H1 (cell line): ENCODE measurements around the gene TET2. TPM values are rescaled to one million over a fixed set of nuclear protein-coding genes. Genes with fewer than 3 reads are reported as not detected.

ENCODE experiments used
- CTCF ChIA-PET: fragments of 300-600 bp; sonication (Branson Sonifier 250); formaldehyde crosslinking; loops from one replicate; lab custom pipeline; 2021; ENCODE audit not compliant: partially characterized antibody; lab: Charles Lee
- POLR2A ChIA-PET: fragments of 300-600 bp; sonication (Branson Sonifier 250); formaldehyde crosslinking; loops from one replicate; lab custom pipeline; 2021; ENCODE audit warnings: inconsistent platforms; ENCODE audit not compliant: partially characterized antibody; lab: Charles Lee
- DNase-seq, 2 experiments: peaks; one replicate each; pipeline versions ENCODE4 v3.0.0 to v3.0.0-alpha.2; 2010 to 2022; ENCODE audit warnings: low spot score in 2 of 2, low read depth in 1 of 2, mixed read lengths in 1 of 2
- FAIRE-seq: peaks from 2 replicates; lab custom pipeline; 2011; peaks lifted over from hg19 to GRCh38; lab: Jason Lieb, UNC
- H2AFZ ChIP-seq: 2 replicates; pipeline ENCODE4 v1.8.1; 2012; ENCODE audit warnings: low read length, inconsistent platforms
- H2AK5ac ChIP-seq: 2 replicates; pipeline ENCODE4 v1.6.1; 2013; ENCODE audit warnings: low read depth, low read length
- H2BK120ac ChIP-seq: replicated peaks from 2 replicates; pipeline ENCODE3; 2013; ENCODE audit warnings: low read depth, low read length, inconsistent platforms
- H2BK12ac ChIP-seq: 2 replicates; pipeline ENCODE4 v1.6.1; 2013; ENCODE audit warnings: low read depth, low read length
- H2BK15ac ChIP-seq: 2 replicates; pipeline ENCODE4 v1.6.1; 2013; ENCODE audit warnings: low read length
- H2BK20ac ChIP-seq: 2 replicates; pipeline ENCODE4 v1.6.1; 2013; ENCODE audit warnings: low read length
- H2BK5ac ChIP-seq: 2 replicates; pipeline ENCODE4 v1.6.1; 2013; ENCODE audit warnings: low read depth, low read length
- H3K14ac ChIP-seq: 2 replicates; pipeline ENCODE4 v1.6.1; 2013; ENCODE audit warnings: inconsistent platforms; ENCODE audit not compliant: insufficient read length
- H3K18ac ChIP-seq: 2 replicates; pipeline ENCODE4 v1.6.1; 2013; ENCODE audit warnings: low read length; ENCODE audit errors: extremely low read depth
- H3K23ac ChIP-seq: 2 replicates; pipeline ENCODE4 v1.6.1; 2013; ENCODE audit warnings: inconsistent platforms; ENCODE audit not compliant: insufficient read length
- H3K23me2 ChIP-seq: 2 replicates; pipeline ENCODE4 v1.6.1; 2013; ENCODE audit warnings: low read depth, low read length
- H3K27ac ChIP-seq: 2 replicates; pipeline ENCODE4 v1.6.1; 2011; ENCODE audit warnings: low read depth, low read length, inconsistent platforms
- H3K27me3 ChIP-seq, 4 experiments: replicated peaks in 1 of 4; 1 replicate in 1 of 4; 2 replicates in 3 of 4; pipeline versions ENCODE4 v1.6.1 to v1.8.1; 2011 to 2013; ENCODE audit warnings: low read length in 3 of 4, mild to moderate bottlenecking in 3 of 4, inconsistent platforms in 2 of 4, mixed read lengths in 2 of 4, moderate library complexity in 1 of 4; ENCODE audit not compliant: control insufficient read depth in 3 of 4, insufficient read depth in 3 of 4; ENCODE audit errors: extremely low read depth in 1 of 4
- H3K36me3 ChIP-seq, 4 experiments: 2 replicates each; pipeline versions ENCODE4 v1.6.1 to v1.8.1; 2011 to 2013; ENCODE audit warnings: mild to moderate bottlenecking in 4 of 4, low read length in 3 of 4, moderate library complexity in 2 of 4, control low read depth in 1 of 4, inconsistent platforms in 1 of 4; ENCODE audit not compliant: insufficient read depth in 4 of 4, control insufficient read depth in 2 of 4
- H3K4ac ChIP-seq: replicated peaks from 2 replicates; pipeline ENCODE3; 2013; ENCODE audit warnings: low read length, low read depth, mixed read lengths, inconsistent platforms; ENCODE audit not compliant: insufficient read length
- H3K4me1 ChIP-seq, 4 experiments: replicated peaks in 1 of 4; 1 replicate in 1 of 4; 2 replicates in 3 of 4; pipeline versions ENCODE4 v1.6.1 to v1.8.1; 2011 to 2013; ENCODE audit warnings: low read length in 3 of 4, inconsistent platforms in 2 of 4, mixed read lengths in 1 of 4; ENCODE audit not compliant: insufficient read depth in 4 of 4, control insufficient read depth in 3 of 4
- H3K4me2 ChIP-seq, 2 experiments: 2 replicates each; pipeline versions ENCODE4 v1.6.1 to v1.8.1; 2011 to 2013; ENCODE audit warnings: low read depth in 2 of 2, low read length in 2 of 2, control low read depth in 1 of 2, inconsistent platforms in 1 of 2, mild to moderate bottlenecking in 1 of 2; ENCODE audit not compliant: insufficient read depth in 1 of 2
- H3K4me3 ChIP-seq, 4 experiments: fragments of 200-600, 300-600 bp in 1 of 4; sonication (generic), shearing (Covaris generic), sonication (Bioruptor Twin) in 1 of 4; 2 replicates each; pipeline versions ENCODE4 v1.5.1 to v1.8.1; 2011 to 2016; ENCODE audit warnings: low read length in 4 of 4, low read depth in 3 of 4, control low read depth in 2 of 4, inconsistent platforms in 2 of 4, mild to moderate bottlenecking in 2 of 4, mixed read lengths in 1 of 4, moderate library complexity in 1 of 4; ENCODE audit not compliant: insufficient read depth in 2 of 4; ENCODE audit errors: extremely low read depth in 1 of 4
- H3K56ac ChIP-seq: replicated peaks from 2 replicates; pipeline ENCODE3; 2013; ENCODE audit warnings: low read depth, mild to moderate bottlenecking, mixed read lengths, low read length, inconsistent platforms; ENCODE audit not compliant: insufficient read length
- H3K79me1 ChIP-seq: 2 replicates; pipeline ENCODE4 v1.6.1; 2013; ENCODE audit warnings: low read depth, low read length, control low read depth
- H3K79me2 ChIP-seq, 2 experiments: 2 replicates each; pipeline versions ENCODE4 v1.6.1 to v1.8.1; 2012 to 2013; ENCODE audit warnings: low read length in 2 of 2, mild to moderate bottlenecking in 2 of 2, inconsistent platforms in 1 of 2; ENCODE audit not compliant: insufficient read depth in 2 of 2, control insufficient read depth in 1 of 2
- H3K9ac ChIP-seq, 4 experiments: replicated peaks in 1 of 4; 1 replicate in 1 of 4; 2 replicates in 3 of 4; pipeline versions ENCODE4 v1.6.1 to v1.8.1; 2011 to 2013; ENCODE audit warnings: low read depth in 3 of 4, low read length in 3 of 4, control low read depth in 2 of 4, mild to moderate bottlenecking in 2 of 4, moderate library complexity in 2 of 4, inconsistent platforms in 1 of 4; ENCODE audit errors: extremely low read depth in 1 of 4
- H3K9me3 ChIP-seq, 2 experiments: 2 replicates each; pipeline versions ENCODE4 v1.6.1 to v1.8.1; 2012 to 2013; ENCODE audit warnings: mild to moderate bottlenecking in 2 of 2, moderate library complexity in 2 of 2, control low read depth in 1 of 2, inconsistent platforms in 1 of 2, low read depth in 1 of 2, low read length in 1 of 2, mixed read lengths in 1 of 2; ENCODE audit not compliant: insufficient read depth in 2 of 2
- H4K20me1 ChIP-seq, 2 experiments: replicated peaks in 1 of 2; 2 replicates each; pipeline versions ENCODE3 to v1.8.1; 2011 to 2013; ENCODE audit warnings: inconsistent platforms in 2 of 2, low read length in 2 of 2, mild to moderate bottlenecking in 1 of 2; ENCODE audit not compliant: insufficient read depth in 2 of 2, control insufficient read depth in 1 of 2
- H4K5ac ChIP-seq: 2 replicates; pipeline ENCODE4 v1.6.1; 2013; ENCODE audit warnings: low read length, low read depth, mixed read lengths, inconsistent platforms; ENCODE audit not compliant: insufficient read length
- H4K8ac ChIP-seq: 2 replicates; pipeline ENCODE4 v1.8.0; 2013; ENCODE audit warnings: mild to moderate bottlenecking, moderate library complexity, low read length, inconsistent platforms; ENCODE audit not compliant: insufficient read depth; ENCODE audit errors: extremely low read depth
- H4K91ac ChIP-seq: replicated peaks from 2 replicates; pipeline ENCODE3; 2013; ENCODE audit warnings: low read length, mixed read lengths, inconsistent platforms; ENCODE audit not compliant: insufficient read length
- BACH1 ChIP-seq: IDR thresholded peaks from 2 replicates; pipeline ENCODE4 v1.6.1; 2012; ENCODE audit warnings: low read length, improper control_type of control experiment
- CBX5 ChIP-seq: fragments of 300-800, 300-1000 bp; sonication (generic); IDR thresholded peaks from 2 replicates; pipeline ENCODE4 v1.7.1; 2016; ENCODE audit warnings: antibody characterized with exemption, low read length, low read depth
- EP300 ChIP-seq, 2 experiments: IDR thresholded peaks; 1 replicate in 1 of 2; 2 replicates in 1 of 2; pipeline ENCODE4 v1.6.1; 2011 to 2012; ENCODE audit warnings: low read depth in 2 of 2, low read length in 2 of 2, mild to moderate bottlenecking in 2 of 2, borderline replicate concordance in 1 of 2, inconsistent platforms in 1 of 2, moderate library complexity in 1 of 2
- FOSL1 ChIP-seq: IDR thresholded peaks from 2 replicates; pipeline ENCODE4 v1.6.1; 2011; ENCODE audit warnings: mild to moderate bottlenecking, low read depth, low read length, moderate library complexity; ENCODE audit not compliant: insufficient read depth
- GABPA ChIP-seq: IDR thresholded peaks from 2 replicates; pipeline ENCODE4 v1.6.1; 2011; ENCODE audit warnings: mild to moderate bottlenecking, low read length, moderate library complexity, borderline replicate concordance; ENCODE audit not compliant: insufficient read depth
- KDM1A ChIP-seq: fragments of 200-600, 300-600 bp; sonication (generic); IDR thresholded peaks from 2 replicates; pipeline ENCODE4 v1.7.1; 2016; ENCODE audit warnings: mild to moderate bottlenecking, low read length, borderline replicate concordance
- KDM4A ChIP-seq: IDR thresholded peaks from one replicate; pipeline ENCODE4 v1.7.1; 2012; ENCODE audit warnings: low read depth, mild to moderate bottlenecking, moderate library complexity, low read length, inconsistent platforms; ENCODE audit not compliant: severe bottlenecking
- POLR2A ChIP-seq, 2 experiments: IDR thresholded peaks; 1 replicate in 1 of 2; 2 replicates in 1 of 2; pipeline ENCODE4 v1.6.1; 2011; ENCODE audit warnings: low read depth in 2 of 2, low read length in 2 of 2, mild to moderate bottlenecking in 2 of 2; ENCODE audit errors: control extremely low read depth in 1 of 2
- POLR2AphosphoS5 ChIP-seq: IDR thresholded peaks from 2 replicates; pipeline ENCODE4 v1.6.1; 2011; ENCODE audit warnings: low read depth, low read length
- RXRA ChIP-seq: IDR thresholded peaks from 2 replicates; pipeline ENCODE4 v1.6.1; 2011; ENCODE audit warnings: low read depth, mild to moderate bottlenecking, low read length, moderate library complexity; ENCODE audit not compliant: insufficient read depth
- SP4 ChIP-seq: IDR thresholded peaks from 2 replicates; pipeline ENCODE4 v1.6.1; 2012; ENCODE audit warnings: low read length, inconsistent platforms
- TAF1 ChIP-seq: IDR thresholded peaks from 2 replicates; pipeline ENCODE4 v1.6.1; 2011; ENCODE audit warnings: mild to moderate bottlenecking, low read depth, low read length
- TAF7 ChIP-seq: optimal IDR thresholded peaks from 2 replicates; pipeline ENCODE3; 2011; ENCODE audit warnings: low read depth, mild to moderate bottlenecking, inconsistent platforms, low read length, moderate library complexity, borderline replicate concordance
- WGBS, 2 experiments: shearing (Covaris generic) in 1 of 2; methylation state at CpG; one replicate each; pipeline versions ENCODE4 v1.1.6 to v1.1.7; 2013 to 2015; ENCODE audit warnings: low lambda C conversion rate in 2 of 2, mixed read lengths in 2 of 2, inconsistent platforms in 1 of 2, low coverage in 1 of 2, missing lambda C conversion rate in 1 of 2; ENCODE audit not compliant: insufficient replicate concordance in 2 of 2, insufficient coverage in 1 of 2, insufficient read length in 1 of 2; ENCODE audit errors: extremely low coverage in 1 of 2, missing lambda C conversion rate in 1 of 2; 5-methylcytosine and 5-hydroxymethylcytosine counted together
- polyA plus RNA-seq, 7 experiments: library from polyadenylated mRNA; depleted of rRNA in 3 of 7; stranded (reverse) in 5 of 7; unstranded in 2 of 7; fragments of >200 nt in 5 of 7; fragments of 200-250 nt in 2 of 7; gene quantifications; 1 replicate in 5 of 7; 2 replicates in 1 of 7; 4 replicates in 1 of 7; pipeline versions ENCODE4 v1.2.1 to v1.2.3, GENCODE V29; 2011 to 2013; ENCODE audit warnings: missing spikeins in 2 of 7, mixed read lengths in 2 of 7
- total RNA-seq: library from RNA; stranded (reverse); fragmentation: NEBNext Ultra II Directional; extraction: Animal tissue kit (Norgen Biotek cat#: 25700); gene quantifications from 2 replicates; pipeline ENCODE4 v1.2.1, GENCODE V29; 2021
- TF ChIP-seq, protein P1 (sequence below): IDR thresholded peaks from 2 replicates; pipeline ENCODE4 v1.6.1; 2011; ENCODE audit warnings: low read length, improper control_type of control experiment

TET2 gene
- total and polyA plus RNA-seq, 2 of the 8 experiments (the other 6 are each of a cell fraction or from before 2014, with no cell fraction given): 1.0 to 2.6 TPM

- Histone ChIP-seq H3K56ac (no peak overlapping the region), H4K20me1 (no peaks in the 10 kb centered on the region), H2BK20ac (no peak overlapping the region), H3K23me2 (no peaks in the 10 kb centered on the region), H3K4me1 (no peaks in the 10 kb centered on the region), H3K23ac (no peak overlapping the region), H2AK5ac (no peak overlapping the region), H4K91ac (no peak overlapping the region), H2BK120ac (no peak overlapping the region), H3K27ac (no peak overlapping the region), H3K14ac (no peak overlapping the region), H3K27me3 (no peaks in the 10 kb centered on the region), H2BK15ac (no peak overlapping the region), H3K9me3 (no peaks in the 10 kb centered on the region), H4K5ac (no peak overlapping the region), H3K4me2 (no peak overlapping the region), H3K36me3 (no peaks in the 10 kb centered on the region), H3K79me1 (no peaks in the 10 kb centered on the region), H4K8ac (no peak overlapping the region), H2AFZ (no peak overlapping the region), H3K79me2 (no peaks in the 10 kb centered on the region), H3K4ac (no peak overlapping the region), H2BK5ac (no peak overlapping the region), H3K9ac (no peak overlapping the region), H2BK12ac (no peak overlapping the region), H3K4me3 (no peak overlapping the region), H3K18ac (no peak overlapping the region)
- POLR2A ChIA-PET: no interaction called here
- TF ChIP-seq FOSL1 (no peak), POLR2AphosphoS5 (no peak), RXRA (no peak), GABPA (no peak), SP4 (no peak), CBX5 (no peak), POLR2A (IDR thresholded peaks at IDR 0.05; ENCODE audit: control extremely low read depth in 1 of 2, low read depth in 2 of 2, low read length in 2 of 2) (no peak), TAF7 (no peak), EP300 (IDR thresholded peaks at IDR 0.05; ENCODE audit: borderline replicate concordance in 1 of 2, low read depth in 2 of 2, low read length in 2 of 2) (no peak), TAF1 (no peak), KDM1A (no peak), BACH1 (no peak), KDM4A (no peak)
- TF ChIP-seq, protein P1, sequence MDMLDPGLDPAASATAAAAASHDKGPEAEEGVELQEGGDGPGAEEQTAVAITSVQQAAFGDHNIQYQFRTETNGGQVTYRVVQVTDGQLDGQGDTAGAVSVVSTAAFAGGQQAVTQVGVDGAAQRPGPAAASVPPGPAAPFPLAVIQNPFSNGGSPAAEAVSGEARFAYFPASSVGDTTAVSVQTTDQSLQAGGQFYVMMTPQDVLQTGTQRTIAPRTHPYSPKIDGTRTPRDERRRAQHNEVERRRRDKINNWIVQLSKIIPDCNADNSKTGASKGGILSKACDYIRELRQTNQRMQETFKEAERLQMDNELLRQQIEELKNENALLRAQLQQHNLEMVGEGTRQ: no peak
- no peak for DNase-seq
- FAIRE-seq: no peak
- CTCF ChIA-PET: interaction anchor here (1.7 kb wide), 1 partner anchor 9 kb away, joined by 9 read pairs; no protein-coding TSS in a partner anchor
- WGBS, 2 experiments: 94% methylated on average over 1 of the region's 1 CpG; no CpG with 5 or more reads in 1 of the 2 experiments
Observed at GRCh38 chr4:105130945-105131344, 15.7 kb upstream of the TET2 start.
